HG02885 (cell line): ENCODE measurements around the gene MCM5.
"Not testable (repeated sequence)": the region's sequence is repeated elsewhere in the genome, so short reads cannot be mapped to it uniquely, and the experiment has no call there.

Experiments
- ATAC-seq: cut with Tn5 transposase; IDR thresholded peaks from one replicate; pipeline ENCODE4 v1.9.1; 2021; ENCODE audit warnings: mild to moderate bottlenecking; ENCODE audit not compliant: unreplicated experiment, poor library complexity

MCM5 gene

GRCh38 chr22:35446365-35446764, 46.4 kb downstream of the MCM5 start:
- no peak for ATAC-seq

GRCh38 chr22:35448523-35448922, 48.6 kb downstream of the MCM5 start:
- no peak for ATAC-seq

- no peak for ATAC-seq
These were observed 50.1 kb downstream of the MCM5 start for GRCh38 chr22:35449829-35450689.

- no peak for ATAC-seq
These were observed 51.1 kb downstream of the MCM5 start for GRCh38 chr22:35450824-35451569.

- ATAC-seq, result no peak
These were observed 51.7 kb downstream of the MCM5 start for GRCh38 chr22:35451592-35451991.

- no peak for ATAC-seq
These were observed 52.4 kb downstream of the MCM5 start for GRCh38 chr22:35452351-35452781.

GRCh38 chr22:35452810-35453743, 53.1 kb downstream of the MCM5 start:
- no peak for ATAC-seq

- ATAC-seq, result no peak
These were observed 54.6 kb downstream of the MCM5 start for GRCh38 chr22:35454416-35455054.

GRCh38 chr22:35455529-35455928, 55.6 kb downstream of the MCM5 start:
- no peak for ATAC-seq

GRCh38 chr22:35456757-35457156, 56.8 kb downstream of the MCM5 start:
- no peak for ATAC-seq

GRCh38 chr22:35457729-35458546, 58.0 kb downstream of the MCM5 start:
- no peak for ATAC-seq

GRCh38 chr22:35458547-35459422, 58.8 kb downstream of the MCM5 start:
- no peak for ATAC-seq

- no peak for ATAC-seq
These were observed 59.5 kb downstream of the MCM5 start for GRCh38 chr22:35459423-35459894.

GRCh38 chr22:35459976-35460375, 60.0 kb downstream of the MCM5 start:
- not testable (repeated sequence) for ATAC-seq

GRCh38 chr22:35460688-35461087, 60.7 kb downstream of the MCM5 start:
- no peak for ATAC-seq

- no peak for ATAC-seq
These were observed 62.7 kb downstream of the MCM5 start for GRCh38 chr22:35462498-35463230.

GRCh38 chr22:35463231-35463933, 63.4 kb downstream of the MCM5 start:
- ATAC-seq, result no peak
